ENCODE results near the gene ACADM. TPM values are rescaled to one million over a fixed set of nuclear protein-coding genes. Genes with fewer than 3 reads are reported as not detected.
"Not testable (repeated sequence)": the region's sequence is repeated elsewhere in the genome, so short reads cannot be mapped to it uniquely, and the experiment has no call there.

ACADM gene
- 35.3 and 44.4 TPM in 2 replicates for total RNA-seq (2014; rRNA removed; shearing (Covaris generic))

DNA sequence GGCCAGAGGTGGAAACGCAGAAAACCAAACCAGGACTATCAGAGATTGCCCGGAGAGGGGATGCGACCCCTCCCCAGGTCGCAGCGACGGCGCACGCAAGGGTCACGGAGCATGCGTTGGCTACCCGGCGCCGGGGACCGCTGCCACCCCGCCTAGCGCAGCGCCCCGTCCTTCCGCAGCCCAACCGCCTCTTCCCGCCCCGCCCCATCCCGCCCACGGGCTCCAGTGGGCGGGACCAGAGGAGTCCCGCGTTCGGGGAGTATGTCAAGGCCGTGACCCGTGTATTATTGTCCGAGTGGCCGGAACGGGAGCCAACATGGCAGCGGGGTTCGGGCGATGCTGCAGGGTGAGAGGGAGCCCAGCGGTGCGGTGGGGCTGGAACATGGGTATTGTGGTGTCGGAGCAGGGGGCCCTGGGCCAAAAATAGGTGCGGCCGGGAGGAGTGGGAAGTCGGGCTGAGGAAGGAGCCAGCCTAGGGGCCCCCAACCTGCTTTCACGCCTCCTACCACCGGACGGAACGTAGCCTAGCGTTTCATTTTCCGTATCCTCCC is at the start of gene ACADM:
Gene ACADM, plus strand, starts transcription at position 238 of the 551 bp plus-strand sequence. Its CDS starts 79 bp downstream, at position 317.
- in situ Hi-C loops (cut with HindIII; ENCODE audit: low sequenced_read_pairs): no loop called here
- DNase-seq (ENCODE audit: low spot score): peak; percentile 91

DNA sequence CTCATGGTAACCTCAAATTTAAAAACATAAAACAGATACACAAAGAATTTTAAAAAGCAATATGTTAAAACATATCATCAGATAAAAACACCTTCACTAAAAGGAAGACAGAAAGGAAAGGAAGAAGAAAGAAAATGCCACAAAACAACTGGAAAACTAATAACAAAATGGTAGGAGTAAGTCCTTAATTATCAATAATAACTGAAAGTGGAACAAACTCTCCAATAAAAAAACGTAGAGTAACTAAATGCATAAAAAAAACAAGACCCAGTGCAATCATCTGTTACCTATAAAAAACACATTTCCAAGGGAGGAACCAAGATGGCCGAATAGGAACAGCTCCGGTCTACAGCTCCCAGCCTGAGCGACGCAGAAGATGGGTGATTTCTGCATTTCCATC is 47.1 kb upstream of the ACADM start:
- in situ Hi-C loops (cut with HindIII; ENCODE audit: low sequenced_read_pairs): no loop called here
- DNase-seq (ENCODE audit: low spot score): no peak

DNA sequence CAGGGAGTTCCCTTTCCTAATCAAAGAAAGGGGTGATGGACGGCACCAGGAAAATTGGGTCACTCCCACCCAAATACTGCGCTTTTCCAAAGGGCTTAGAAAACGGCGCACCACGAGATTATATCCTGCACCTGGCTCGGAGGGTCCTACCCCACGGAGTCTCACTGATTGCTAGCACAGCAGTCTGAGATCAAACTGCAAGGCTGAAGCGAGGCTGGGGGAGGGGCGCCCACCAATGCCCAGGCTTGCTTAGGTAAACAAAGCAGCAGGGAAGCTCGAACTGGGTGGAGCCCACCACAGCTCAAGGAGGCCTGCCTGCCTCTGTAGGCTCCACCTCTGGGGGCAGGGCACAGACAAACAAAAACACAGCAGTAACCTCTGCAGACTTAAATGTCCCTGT is 46.5 kb upstream of the ACADM start:
- DNase-seq (ENCODE audit: low spot score); in situ Hi-C loops (cut with HindIII; ENCODE audit: low sequenced_read_pairs): not testable (repeated sequence)

DNA sequence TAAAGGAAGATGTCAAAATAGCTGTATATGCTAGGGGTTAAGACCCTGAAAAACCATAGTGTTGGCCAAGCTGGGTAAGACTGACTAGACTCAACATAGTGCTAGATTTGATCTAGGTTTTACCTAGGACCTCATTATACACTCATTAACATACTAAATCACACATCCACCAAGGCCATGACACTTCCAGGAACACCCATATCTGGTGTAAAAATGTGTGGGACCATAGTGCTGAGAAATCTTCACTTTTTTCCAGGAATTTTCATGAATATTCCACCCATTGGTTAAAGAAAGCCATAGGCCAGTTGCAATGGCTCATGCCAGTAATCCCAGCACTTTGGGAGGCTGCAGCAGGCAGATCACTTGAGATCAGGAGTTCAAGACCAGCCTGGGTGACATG is 34.0 kb upstream of the ACADM start:
- DNase-seq (ENCODE audit: low spot score): no peak
- in situ Hi-C loops (cut with HindIII; ENCODE audit: low sequenced_read_pairs): no loop called here

DNA sequence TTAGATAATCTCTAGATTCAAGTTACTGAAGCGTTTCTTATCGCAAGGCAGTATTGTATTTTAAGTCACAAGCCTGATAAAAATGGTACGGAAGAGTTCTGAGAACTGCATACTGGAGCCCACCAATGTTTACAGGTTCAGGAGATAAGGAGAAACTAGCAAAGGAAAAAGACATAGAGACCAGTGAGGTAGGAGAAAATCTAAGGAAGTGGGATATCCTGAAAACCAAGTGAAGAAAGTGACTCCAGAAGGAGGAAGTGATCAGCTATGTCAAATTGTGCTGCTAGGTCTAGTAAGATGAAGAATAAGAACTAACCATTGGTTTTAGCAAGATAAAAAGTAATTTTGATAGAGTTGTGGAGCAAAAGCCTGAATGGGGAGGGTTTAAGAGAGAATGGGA is 31.0 kb upstream of the ACADM start:
- DNase-seq (ENCODE audit: low spot score): no peak
- in situ Hi-C loops (cut with HindIII; ENCODE audit: low sequenced_read_pairs): no loop called here

DNA sequence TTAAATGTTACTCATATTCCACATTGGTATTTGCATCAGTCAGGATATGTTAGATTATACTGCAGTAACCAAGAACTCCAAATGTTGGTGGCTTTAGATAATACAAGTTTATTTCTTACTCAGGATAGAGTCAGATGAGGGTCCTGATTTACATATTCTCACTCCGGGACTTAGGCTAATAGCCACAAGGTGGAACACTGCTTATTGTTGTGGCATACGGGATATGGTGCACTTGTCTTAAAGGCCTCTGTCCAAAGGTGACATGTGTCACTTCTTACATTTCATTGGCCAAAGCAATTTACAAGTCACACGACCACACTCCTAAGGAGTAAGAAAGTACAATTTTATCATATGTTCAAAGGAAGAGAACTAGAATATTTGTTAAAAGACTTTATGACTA is 28.5 kb upstream of the ACADM start:
- in situ Hi-C loops (cut with HindIII; ENCODE audit: low sequenced_read_pairs): no loop called here
- no peak for DNase-seq (ENCODE audit: low spot score)

DNA sequence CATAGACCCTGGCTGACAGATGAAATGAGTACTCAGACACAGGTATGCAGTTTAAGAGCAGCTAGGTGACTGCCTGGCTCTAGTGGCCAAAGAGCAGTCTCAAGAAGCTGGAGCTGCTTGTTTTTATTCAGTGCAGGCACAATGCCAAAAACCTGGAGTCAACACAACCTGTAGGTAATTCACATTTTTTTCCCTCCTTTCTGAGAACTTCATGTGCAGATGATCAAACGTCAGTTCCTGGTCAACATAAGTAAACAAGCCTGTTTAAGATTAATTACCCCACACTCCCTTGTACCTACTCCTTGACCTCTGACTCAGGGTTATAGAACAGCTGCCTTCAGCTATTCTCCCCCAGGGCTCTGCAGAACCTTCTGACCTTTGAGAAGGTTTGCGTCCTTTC is 17.3 kb upstream of the ACADM start:
- in situ Hi-C loops (cut with HindIII; ENCODE audit: low sequenced_read_pairs): no loop called here

DNA sequence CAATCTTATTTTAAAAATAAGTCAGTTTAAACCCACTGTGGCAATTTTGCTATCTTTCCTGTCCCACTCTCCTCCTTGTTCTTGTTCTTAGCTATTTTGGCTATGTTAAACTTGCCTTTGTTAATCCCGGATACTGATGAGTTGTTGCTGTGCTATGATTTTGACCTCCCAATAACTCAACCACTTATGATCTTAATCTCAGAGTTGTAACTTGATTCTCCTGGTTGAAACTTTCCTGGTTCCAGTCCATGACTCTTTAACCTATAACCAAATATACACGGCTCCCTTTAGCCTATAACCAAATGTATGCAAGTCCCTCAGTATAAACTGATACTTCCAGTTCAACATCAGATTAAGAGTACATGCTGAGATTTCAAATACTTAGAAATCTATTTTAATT is 15.6 kb upstream of the ACADM start:
- in situ Hi-C loops (cut with HindIII; ENCODE audit: low sequenced_read_pairs): no loop called here
- DNase-seq (ENCODE audit: low spot score): no peak

More for the DNA sequence above, 17.3 kb upstream of the ACADM start:
- no peak for DNase-seq (ENCODE audit: low spot score)

DNA sequence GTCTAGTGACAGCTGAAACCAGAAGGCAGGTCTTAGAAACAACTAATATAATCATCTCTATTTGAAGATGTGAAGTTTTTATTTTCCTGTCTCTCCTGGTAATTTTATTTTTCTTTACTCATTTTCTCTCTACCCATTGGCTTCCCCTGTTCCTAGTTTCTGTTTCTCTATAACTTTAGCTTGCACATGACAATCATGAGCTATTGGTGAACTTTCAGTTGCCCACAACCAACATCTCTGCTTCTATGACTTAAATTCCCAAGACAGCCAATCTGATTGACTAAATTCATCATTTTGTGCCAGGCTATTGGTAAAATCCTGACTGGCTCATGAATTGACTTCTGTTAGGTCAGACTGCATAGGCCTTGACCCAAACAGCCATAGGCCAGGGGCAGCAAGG is 13.7 kb upstream of the ACADM start:
- no peak for DNase-seq (ENCODE audit: low spot score)
- in situ Hi-C loops (cut with HindIII; ENCODE audit: low sequenced_read_pairs): no loop called here

DNA sequence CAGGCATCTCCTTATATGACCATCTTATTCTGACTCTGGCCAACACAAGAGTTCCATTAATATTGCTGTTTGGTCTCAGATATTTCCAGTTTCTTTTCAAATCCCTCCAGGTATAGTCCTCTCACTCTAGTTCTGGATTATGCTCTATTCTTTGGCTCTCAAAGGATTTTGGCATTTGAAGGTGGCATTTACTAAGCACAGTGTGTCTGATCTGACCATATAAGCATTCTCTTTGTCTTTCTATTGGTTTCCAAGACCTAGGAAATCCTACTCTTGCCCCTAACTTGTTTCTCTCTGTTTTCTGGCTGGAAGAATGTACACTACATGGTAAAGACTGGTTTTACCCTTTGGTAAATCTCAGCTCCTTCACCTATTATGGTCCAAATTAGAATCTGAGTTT is 12.7 kb upstream of the ACADM start:
- DNase-seq (ENCODE audit: low spot score): no peak
- in situ Hi-C loops (cut with HindIII; ENCODE audit: low sequenced_read_pairs): no loop called here

DNA sequence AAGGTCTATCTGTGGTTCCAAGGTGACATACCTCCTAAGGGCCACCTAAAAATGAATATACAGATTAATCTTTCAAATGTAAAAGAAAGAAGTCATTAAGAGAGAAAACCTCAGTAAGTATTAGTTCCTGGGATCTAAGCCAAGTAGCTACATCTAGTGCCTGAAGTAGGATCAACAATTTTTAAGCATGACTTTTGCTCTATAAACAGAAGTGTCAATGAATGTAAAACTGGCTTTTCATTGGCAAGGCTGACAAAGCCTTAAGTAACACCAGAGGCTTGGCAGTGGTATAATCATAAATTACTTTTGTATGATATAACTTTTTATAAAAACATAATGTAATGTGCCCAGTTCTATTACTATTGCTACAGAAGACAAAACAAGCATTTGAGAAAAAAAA is 12.2 kb upstream of the ACADM start:
- no peak for DNase-seq (ENCODE audit: low spot score)
- in situ Hi-C loops (cut with HindIII; ENCODE audit: low sequenced_read_pairs): no loop called here

DNA sequence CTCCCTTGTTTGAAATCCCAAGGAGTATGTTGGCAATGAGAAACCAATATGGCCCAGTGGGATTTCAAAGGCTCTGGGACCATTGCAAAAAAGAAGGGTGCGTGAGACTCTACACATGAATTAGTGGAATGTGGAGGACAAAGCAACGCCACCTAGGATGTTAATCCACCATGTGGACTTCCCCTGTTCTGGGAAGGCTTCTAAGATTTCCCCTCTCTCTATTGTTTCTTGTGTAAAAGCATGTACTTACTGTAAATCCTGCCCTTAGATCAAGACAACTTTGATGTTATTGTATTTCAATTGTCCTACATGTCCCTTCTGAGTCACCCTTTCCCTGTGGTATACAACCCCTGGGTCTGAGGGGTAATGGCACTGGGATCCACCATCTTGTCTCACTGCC is 4.7 kb upstream of the ACADM start:
- in situ Hi-C loops (cut with HindIII; ENCODE audit: low sequenced_read_pairs): no loop called here
- DNase-seq (ENCODE audit: low spot score): no peak

DNA sequence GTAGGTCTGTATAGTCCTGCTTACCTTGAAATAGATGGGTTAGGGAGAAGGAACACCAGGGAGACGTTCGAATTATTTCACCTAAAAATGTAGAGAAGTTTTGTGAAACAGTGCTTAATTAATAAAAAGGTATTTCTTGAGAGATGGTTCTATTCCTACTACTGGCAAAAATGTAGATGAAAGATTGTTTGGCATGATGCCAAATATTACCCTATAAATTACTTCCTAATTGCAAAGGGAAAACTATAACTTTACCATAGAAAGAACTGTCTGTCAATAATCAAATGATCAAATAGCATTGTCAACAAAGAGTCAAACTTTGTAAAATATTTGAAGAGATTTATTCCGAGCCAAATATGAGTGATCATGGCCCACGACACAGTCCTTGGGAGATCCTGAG is 4.2 kb upstream of the ACADM start:
- in situ Hi-C loops (cut with HindIII; ENCODE audit: low sequenced_read_pairs): no loop called here
- no peak for DNase-seq (ENCODE audit: low spot score)

DNA sequence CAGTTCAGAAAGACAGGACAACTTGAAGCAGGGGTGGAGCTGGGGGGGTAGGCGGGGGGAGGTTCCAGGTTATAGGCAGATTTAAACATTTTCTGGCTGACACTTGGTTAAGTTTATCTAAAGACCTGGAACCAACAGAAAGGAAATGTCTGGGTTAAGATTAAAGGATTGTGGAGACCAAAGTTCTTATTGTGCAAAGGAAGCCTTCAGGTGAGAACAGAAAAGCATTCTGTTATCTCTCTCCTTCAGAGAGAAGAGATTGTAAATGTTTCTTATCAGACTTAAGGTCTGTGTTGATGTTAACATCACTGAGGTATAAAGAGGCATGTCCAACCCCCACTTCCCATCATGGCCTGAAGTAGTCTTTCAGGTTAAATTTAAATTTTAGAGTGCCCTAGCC is 3.7 kb upstream of the ACADM start:
- in situ Hi-C loops (cut with HindIII; ENCODE audit: low sequenced_read_pairs): no loop called here
- no peak for DNase-seq (ENCODE audit: low spot score)

DNA sequence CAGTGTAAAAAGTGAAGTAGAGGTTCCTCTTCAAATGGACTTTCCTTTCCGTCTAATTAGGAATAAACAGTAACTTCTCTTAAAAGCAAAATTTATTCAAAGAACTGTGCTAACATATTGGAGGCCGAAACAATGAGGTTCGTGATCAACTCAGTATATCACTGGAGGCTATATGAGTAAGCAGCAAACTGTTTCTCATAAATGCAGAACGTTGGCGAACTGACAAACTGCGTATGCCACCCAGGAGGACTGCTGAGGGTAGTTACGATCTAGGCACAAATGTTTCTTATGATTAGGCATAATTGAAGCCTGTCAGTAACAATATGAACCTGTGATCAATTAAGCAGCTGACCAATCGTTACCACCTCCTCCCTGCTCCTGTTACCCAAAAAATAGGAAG is 2.3 kb upstream of the ACADM start:
- in situ Hi-C loops (cut with HindIII; ENCODE audit: low sequenced_read_pairs); DNase-seq (ENCODE audit: low spot score): not testable (repeated sequence)

DNA sequence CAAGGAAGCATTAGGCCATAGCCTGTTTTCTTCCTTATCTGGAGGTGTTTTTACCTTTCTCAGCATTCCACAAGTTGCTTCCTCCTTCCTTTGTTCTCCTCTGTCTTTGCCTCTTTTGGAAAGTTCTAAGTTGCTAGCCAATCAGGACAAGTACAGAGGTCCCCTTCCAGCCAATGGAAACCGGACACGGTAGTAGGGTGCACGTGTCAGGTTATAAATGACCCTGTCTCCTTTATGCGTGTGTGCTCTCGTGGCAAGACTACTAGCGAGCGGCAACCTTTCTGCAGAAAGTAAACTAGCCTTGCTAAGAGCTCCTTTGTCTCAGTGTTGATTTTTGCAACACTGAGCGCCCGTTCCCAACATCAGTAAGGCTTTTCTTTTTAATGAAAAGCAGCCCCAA is 1.5 kb upstream of the ACADM start:
- no peak for DNase-seq (ENCODE audit: low spot score)
- in situ Hi-C loops (cut with HindIII; ENCODE audit: low sequenced_read_pairs): no loop called here

DNA sequence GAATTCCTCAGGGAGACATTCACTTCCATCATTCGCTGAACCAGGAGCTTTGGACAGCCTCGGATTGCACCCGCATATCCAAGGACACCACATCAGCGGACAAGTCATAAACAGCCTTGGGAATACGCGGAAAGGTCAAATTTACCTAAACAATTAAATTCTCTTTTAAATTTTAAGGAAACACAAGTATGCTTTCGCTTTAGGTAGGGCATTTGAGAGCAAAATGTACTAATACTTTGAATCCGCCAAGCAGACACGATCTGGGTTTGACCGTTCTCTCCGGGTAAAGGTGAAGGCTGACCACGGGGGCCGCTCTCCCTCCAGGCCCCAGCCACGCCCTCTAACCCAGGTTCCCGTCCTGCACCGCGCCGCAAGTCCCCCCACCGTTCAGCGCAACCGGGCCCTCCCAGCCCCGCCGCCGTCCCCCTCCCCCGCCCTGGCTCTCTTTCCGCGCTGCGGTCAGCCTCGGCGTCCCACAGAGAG is 479 bp upstream of the ACADM start:
- DNase-seq (ENCODE audit: low spot score): peak; percentile 81
- in situ Hi-C loops (cut with HindIII; ENCODE audit: low sequenced_read_pairs): no loop called here

DNA sequence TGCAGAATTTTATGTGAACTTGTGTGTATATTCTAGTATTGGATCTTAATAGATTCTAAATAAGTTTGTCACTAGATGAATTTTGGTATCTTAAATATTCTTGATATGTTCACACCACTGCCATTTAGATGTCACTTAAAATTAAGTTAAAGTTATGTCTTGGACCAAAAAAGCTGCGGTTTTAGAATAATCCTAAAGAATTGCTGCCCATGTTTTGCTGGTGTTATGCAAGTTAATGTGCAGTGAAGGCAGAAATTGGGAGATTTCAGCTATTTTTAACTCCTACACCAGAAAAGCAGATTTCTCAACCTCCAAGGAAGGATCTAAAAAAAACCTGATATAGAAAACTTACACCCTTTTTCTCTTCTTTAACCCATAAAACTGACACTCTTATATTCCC is 757 bp downstream of the ACADM start:
- peak; percentile 53 for DNase-seq (ENCODE audit: low spot score)
- in situ Hi-C loops (cut with HindIII; ENCODE audit: low sequenced_read_pairs): no loop called here

DNA sequence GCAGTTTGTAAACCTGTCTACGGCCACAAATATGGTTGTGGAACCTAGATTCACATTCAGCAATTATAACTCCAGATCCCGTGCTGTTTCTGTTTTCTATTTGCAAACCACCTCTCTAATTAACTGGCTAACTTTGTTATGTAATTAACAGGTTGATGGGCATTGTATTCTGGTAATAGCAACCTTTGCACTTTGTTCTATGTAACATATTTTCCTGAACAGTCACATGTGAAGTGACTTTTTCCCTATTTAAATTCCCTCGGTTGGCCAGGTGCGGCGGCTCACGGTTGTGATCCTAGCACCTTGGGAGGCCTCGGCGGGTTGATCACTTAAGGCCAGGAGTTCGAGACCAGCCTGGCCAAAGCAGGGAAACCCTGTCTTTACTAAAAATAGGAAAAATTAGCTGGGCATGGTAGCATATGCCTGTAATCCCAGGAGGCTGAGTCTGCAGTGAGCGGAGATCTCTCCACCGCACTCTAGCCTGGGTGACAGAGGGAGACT is 1.4 kb downstream of the ACADM start:
- in situ Hi-C loops (cut with HindIII; ENCODE audit: low sequenced_read_pairs): no loop called here
- DNase-seq (ENCODE audit: low spot score): peak; percentile 49

DNA sequence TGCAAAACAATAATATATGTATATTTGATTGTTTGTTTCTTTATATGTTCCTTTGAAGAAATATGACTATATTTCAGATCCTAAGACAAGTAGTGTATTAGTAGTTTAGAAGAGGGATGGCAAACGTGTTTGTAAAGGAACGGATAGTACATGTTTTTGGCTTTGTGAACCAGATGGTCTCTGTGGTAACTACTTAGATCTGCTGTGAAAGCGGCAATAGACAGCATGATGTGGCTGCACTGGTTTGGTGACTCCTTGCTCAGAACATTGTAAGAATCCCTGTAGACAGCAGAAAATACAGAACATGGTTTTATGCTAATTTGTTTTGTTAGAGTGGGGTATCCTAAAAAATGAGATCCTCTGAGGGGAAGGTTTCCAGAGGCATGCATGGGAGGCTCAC is 3.1 kb downstream of the ACADM start:
- peak; percentile 67 for DNase-seq (ENCODE audit: low spot score)
- in situ Hi-C loops (cut with HindIII; ENCODE audit: low sequenced_read_pairs): no loop called here

DNA sequence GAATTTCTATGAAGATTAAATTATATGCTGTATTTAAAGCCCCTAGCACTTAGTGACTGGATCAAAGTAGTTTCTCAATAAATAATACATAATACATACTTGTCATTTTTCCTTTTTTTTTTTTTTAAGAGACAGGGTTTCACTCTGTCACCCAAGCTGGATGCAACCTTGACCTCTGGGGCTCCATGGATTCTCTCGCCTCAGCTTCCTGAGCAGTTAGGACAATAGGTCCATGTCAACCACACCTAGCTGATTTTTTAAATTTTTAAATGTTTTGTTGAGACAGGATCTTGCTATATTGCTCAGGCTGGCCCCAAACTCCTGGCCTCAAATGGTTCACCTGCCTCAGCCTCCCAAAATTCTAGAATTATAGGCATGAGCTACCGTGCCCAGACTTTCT is 5.9 kb downstream of the ACADM start:
- no peak for DNase-seq (ENCODE audit: low spot score)
- in situ Hi-C loops (cut with HindIII; ENCODE audit: low sequenced_read_pairs): no loop called here

Measured in G401 (cell line).